Hepatocyte (in vitro differentiated cells): ENCODE results near the gene SELENOT. TPM values are rescaled to one million over a fixed set of nuclear protein-coding genes. Genes with fewer than 3 reads are reported as not detected.

Experiments
- DNase-seq: peaks from one replicate; pipeline ENCODE4 v3.0.0-alpha.2; 2016; ENCODE audit warnings: low spot score
- H2AFZ ChIP-seq: fragments of 200-600 bp; sonication (generic); 2 replicates; pipeline ENCODE4 v1.6.0; 2016; ENCODE audit warnings: antibody characterized with exemption, mild to moderate bottlenecking
- H3K27ac ChIP-seq: fragments of 200-600 bp; sonication (generic); 2 replicates; pipeline ENCODE4 v1.5.1; 2016; ENCODE audit warnings: mild to moderate bottlenecking
- H3K27me3 ChIP-seq: fragments of 200-600 bp; sonication (generic); 2 replicates; pipeline ENCODE4 v1.6.1; 2016
- H3K36me3 ChIP-seq: fragments of 200-600 bp; sonication (generic); replicated peaks from 2 replicates; pipeline ENCODE4 v1.5.1; 2016; ENCODE audit warnings: low read depth; ENCODE audit not compliant: insufficient read depth
- H3K4me1 ChIP-seq: fragments of 200-600 bp; sonication (generic); 2 replicates; pipeline ENCODE4 v1.5.1; 2016; ENCODE audit warnings: mild to moderate bottlenecking, moderate library complexity; ENCODE audit not compliant: insufficient read depth
- H3K4me2 ChIP-seq: fragments of 200-600 bp; sonication (generic); 2 replicates; pipeline ENCODE4 v1.6.0; 2016
- H3K4me3 ChIP-seq: fragments of 200-600 bp; sonication (generic); 2 replicates; pipeline ENCODE4 v1.5.1; 2016; ENCODE audit warnings: mild to moderate bottlenecking
- H3K79me2 ChIP-seq: fragments of 200-600 bp; sonication (generic); 2 replicates; pipeline ENCODE4 v1.6.0; 2017; ENCODE audit warnings: mild to moderate bottlenecking
- H3K9me2 ChIP-seq: fragments of 200-600 bp; sonication (generic); replicated peaks from 2 replicates; pipeline ENCODE4 v1.6.0; 2017; ENCODE audit warnings: mild to moderate bottlenecking; ENCODE audit not compliant: insufficient read depth
- H3K9me3 ChIP-seq: fragments of 200-600 bp; sonication (generic); 2 replicates; pipeline ENCODE4 v1.5.1; 2016; ENCODE audit warnings: low read depth, mild to moderate bottlenecking
- H4K20me1 ChIP-seq: fragments of 200-600 bp; sonication (generic); 2 replicates; pipeline ENCODE4 v1.6.0; 2016; ENCODE audit warnings: mild to moderate bottlenecking; ENCODE audit not compliant: insufficient read depth, poor library complexity, severe bottlenecking
- EZH2 ChIP-seq: fragments of 200-600 bp; sonication (generic); IDR thresholded peaks from 2 replicates; pipeline ENCODE4 v1.6.1; 2016; ENCODE audit warnings: antibody characterized with exemption, mild to moderate bottlenecking, borderline replicate concordance
- EZH2phosphoT487 ChIP-seq: fragments of 200-600 bp; sonication (generic); IDR thresholded peaks from one replicate; pipeline ENCODE4 v1.6.1; 2018; ENCODE audit warnings: antibody characterized with exemption, mild to moderate bottlenecking, low read depth, moderate library complexity; ENCODE audit not compliant: unreplicated experiment, severe bottlenecking
- WGBS: methylation state at CpG from one replicate; pipeline ENCODE4 v1.1.6; 2016; ENCODE audit warnings: low lambda C conversion rate; ENCODE audit errors: missing lambda C conversion rate; 5-methylcytosine and 5-hydroxymethylcytosine counted together
- polyA plus RNA-seq: library from polyadenylated mRNA; unstranded; fragments of >200 nt; fragmentation: Nextera tagmentation; extraction: Ambion mirVana; gene quantifications from 2 replicates; pipeline ENCODE4 v1.2.1, GENCODE V29; 2016
- total RNA-seq: library from RNA; depleted of rRNA; stranded (reverse); fragments of >200 nt; gene quantifications from 2 replicates; pipeline ENCODE4 v1.2.3, GENCODE V29; 2014
- TF ChIP-seq, protein P1 (sequence below): fragments of 200-600 bp; sonication (generic); IDR thresholded peaks from 2 replicates; pipeline ENCODE4 v1.5.1; 2016; ENCODE audit warnings: antibody characterized with exemption, mild to moderate bottlenecking; ENCODE audit not compliant: poor library complexity

The SELENOT gene
- total and polyA plus RNA-seq, 2 experiments from 2014 or later = 147 to 175 TPM

DNA sequence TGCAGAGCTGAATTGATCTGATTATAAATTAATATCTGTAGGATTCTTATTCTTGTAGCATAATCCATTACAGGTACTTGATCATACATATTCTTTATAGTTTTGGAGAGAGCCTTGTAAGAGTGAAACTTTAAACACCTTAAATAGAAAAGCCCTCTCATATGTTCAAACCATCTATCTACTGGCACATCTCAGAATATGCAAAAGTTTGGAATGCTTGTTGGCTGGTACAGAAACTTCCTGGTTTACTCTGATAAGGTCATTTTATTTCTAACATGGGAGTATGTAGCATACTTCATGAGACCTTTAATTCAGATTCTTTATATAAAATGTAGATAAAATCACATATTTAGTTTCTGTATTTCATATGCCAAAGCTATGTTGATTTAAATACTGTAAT lies 21.9 kb upstream of the SELENOT start:
- no peak for TF ChIP-seq EZH2phosphoT487
- no peak for TF ChIP-seq EZH2
- TF ChIP-seq, protein P1, sequence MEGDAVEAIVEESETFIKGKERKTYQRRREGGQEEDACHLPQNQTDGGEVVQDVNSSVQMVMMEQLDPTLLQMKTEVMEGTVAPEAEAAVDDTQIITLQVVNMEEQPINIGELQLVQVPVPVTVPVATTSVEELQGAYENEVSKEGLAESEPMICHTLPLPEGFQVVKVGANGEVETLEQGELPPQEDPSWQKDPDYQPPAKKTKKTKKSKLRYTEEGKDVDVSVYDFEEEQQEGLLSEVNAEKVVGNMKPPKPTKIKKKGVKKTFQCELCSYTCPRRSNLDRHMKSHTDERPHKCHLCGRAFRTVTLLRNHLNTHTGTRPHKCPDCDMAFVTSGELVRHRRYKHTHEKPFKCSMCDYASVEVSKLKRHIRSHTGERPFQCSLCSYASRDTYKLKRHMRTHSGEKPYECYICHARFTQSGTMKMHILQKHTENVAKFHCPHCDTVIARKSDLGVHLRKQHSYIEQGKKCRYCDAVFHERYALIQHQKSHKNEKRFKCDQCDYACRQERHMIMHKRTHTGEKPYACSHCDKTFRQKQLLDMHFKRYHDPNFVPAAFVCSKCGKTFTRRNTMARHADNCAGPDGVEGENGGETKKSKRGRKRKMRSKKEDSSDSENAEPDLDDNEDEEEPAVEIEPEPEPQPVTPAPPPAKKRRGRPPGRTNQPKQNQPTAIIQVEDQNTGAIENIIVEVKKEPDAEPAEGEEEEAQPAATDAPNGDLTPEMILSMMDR = no peak
- Histone ChIP-seq H3K4me2 (no peak overlapping the region), H3K27ac (no peak overlapping the region), H3K27me3 (no peaks in the 10 kb centered on the region), H2AFZ (no peak overlapping the region), H4K20me1 (no peaks in the 10 kb centered on the region), H3K9me2 (no peaks in the 10 kb centered on the region), H3K9me3 (no peaks in the 10 kb centered on the region), H3K4me1 (no peaks in the 10 kb centered on the region), H3K36me3 (no peaks in the 10 kb centered on the region), H3K4me3 (no peak overlapping the region), H3K79me2 (peaks cover 9% of the 10 kb centered on the region)
- DNase-seq = no peak

DNA sequence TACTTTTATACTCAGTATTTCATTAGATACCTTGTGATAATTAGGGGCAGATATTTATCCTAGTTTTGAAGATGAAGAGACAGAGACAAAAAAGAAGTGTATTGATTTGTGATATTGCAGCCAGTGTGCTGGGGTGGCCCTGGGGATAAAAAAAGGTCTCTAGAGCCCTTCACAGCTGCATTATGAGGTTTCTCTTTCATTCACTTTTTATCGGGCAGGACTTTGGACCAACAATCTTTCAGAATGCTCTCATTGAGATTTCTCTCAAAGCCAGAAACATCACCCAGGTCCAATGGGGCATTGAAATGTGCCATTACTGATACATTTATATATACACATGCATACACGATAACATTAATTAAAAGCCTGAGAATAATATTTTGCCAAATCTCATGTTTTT lies 20.5 kb upstream of the SELENOT start:
- peaks cover 9% of the 10 kb centered on the region for H3K79me2 ChIP-seq
- H3K36me3 ChIP-seq = no peaks in the 10 kb centered on the region
- no peak for DNase-seq
- no peaks in the 10 kb centered on the region for H3K4me1 ChIP-seq
- TF ChIP-seq, protein P1 = no peak
- no peaks in the 10 kb centered on the region for H3K27me3 ChIP-seq
- no peak overlapping the region for H3K4me3 ChIP-seq
- no peak overlapping the region for H3K27ac ChIP-seq
- 93% methylated on average over 2 of the region's 2 CpGs for WGBS
- no peaks in the 10 kb centered on the region for H4K20me1 ChIP-seq
- no peaks in the 10 kb centered on the region for H3K9me2 ChIP-seq
- H3K9me3 ChIP-seq = no peaks in the 10 kb centered on the region
- H2AFZ ChIP-seq = no peak overlapping the region
- no peak overlapping the region for H3K4me2 ChIP-seq

DNA sequence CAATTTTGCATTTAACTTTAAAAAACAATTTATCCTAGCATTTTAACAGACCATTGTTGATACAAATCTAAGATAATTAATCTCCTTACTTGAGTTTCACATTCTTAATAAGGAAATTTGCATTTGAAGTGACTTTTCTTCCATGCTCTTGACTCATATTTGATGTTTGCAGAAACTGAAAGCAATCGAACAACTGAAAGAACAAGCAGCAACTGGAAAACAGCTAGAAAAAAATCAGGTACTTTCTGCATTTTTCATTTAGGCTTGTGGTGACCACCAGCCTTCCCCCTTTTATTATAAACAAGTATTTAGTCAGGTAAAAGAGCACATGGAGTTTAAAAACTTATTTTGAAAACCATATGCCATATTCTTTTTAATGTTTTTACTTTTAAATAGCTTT lies 20.1 kb upstream of the SELENOT start:
- TF ChIP-seq EZH2 = no peak
- TF ChIP-seq, protein P1 = no peak
- no peak for TF ChIP-seq EZH2phosphoT487
- H3K36me3 ChIP-seq = no peaks in the 10 kb centered on the region
- no peaks in the 10 kb centered on the region for H3K9me3 ChIP-seq
- H3K4me3 ChIP-seq = no peak overlapping the region
- 94% methylated on average over 1 of the region's 1 CpG for WGBS
- H2AFZ ChIP-seq = no peak overlapping the region
- no peaks in the 10 kb centered on the region for H3K27me3 ChIP-seq
- H3K4me2 ChIP-seq = no peak overlapping the region
- H3K9me2 ChIP-seq = no peaks in the 10 kb centered on the region
- H3K4me1 ChIP-seq = no peaks in the 10 kb centered on the region
- no peaks in the 10 kb centered on the region for H4K20me1 ChIP-seq
- peaks cover 9% of the 10 kb centered on the region for H3K79me2 ChIP-seq
- DNase-seq = no peak
- H3K27ac ChIP-seq = no peak overlapping the region
